BE2C (cell line): ENCODE results near the gene ATP6V0D1.

Experiments
- DNase-seq: peaks from one replicate; pipeline ENCODE4 v3.0.0-alpha.2; 2020
- H3K27me3 ChIP-seq: fragments of 250-450 bp; sonication (Bioruptor Pico); 2 replicates; pipeline ENCODE4 v1.5.1; 2020; ENCODE audit warnings: mild to moderate bottlenecking
- H3K36me3 ChIP-seq: fragments of 250-450 bp; sonication (Bioruptor Pico); 2 replicates; pipeline ENCODE4 v1.5.1; 2020; ENCODE audit warnings: mild to moderate bottlenecking
- H3K4me1 ChIP-seq: fragments of 250-450 bp; sonication (Bioruptor Pico); 2 replicates; pipeline ENCODE4 v1.5.1; 2020
- H3K4me3 ChIP-seq: 2 replicates; pipeline ENCODE4 v1.5.1; 2011; ENCODE audit warnings: low read depth, low read length
- H3K9me3 ChIP-seq: fragments of 250-450 bp; sonication (Bioruptor Pico); 2 replicates; pipeline ENCODE4 v1.5.1; 2020
- CTCF ChIP-seq: IDR thresholded peaks from 2 replicates; pipeline ENCODE4 v1.5.1; 2012; ENCODE audit warnings: mild to moderate bottlenecking, low read depth, low read length

ATP6V0D1 gene

DNA sequence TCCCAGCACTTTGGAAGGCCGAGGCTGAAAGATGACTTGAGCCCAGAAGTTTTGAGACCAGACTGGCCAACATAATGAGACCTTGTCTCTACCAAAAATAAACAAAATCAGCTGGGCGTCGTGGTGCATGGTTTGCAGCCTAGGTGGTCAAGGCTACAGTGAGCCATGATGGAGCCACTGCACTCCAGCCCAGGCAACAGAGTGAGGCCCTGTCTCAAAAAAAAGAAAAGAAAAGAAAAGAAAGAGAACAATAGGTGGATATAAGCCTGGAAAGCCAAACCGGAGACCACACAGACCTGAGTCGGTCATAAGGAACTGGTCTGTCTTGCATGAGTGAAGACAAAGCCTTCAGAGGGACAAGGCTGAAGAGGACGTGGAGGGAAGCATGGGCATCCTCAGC, 14.4 kb downstream of the ATP6V0D1 start:
- H3K27me3 ChIP-seq: no peaks in the 10 kb centered on the region
- H3K36me3 ChIP-seq: no peaks in the 10 kb centered on the region
- peaks cover 3% of the 10 kb centered on the region for H3K4me1 ChIP-seq
- H3K9me3 ChIP-seq: no peaks in the 10 kb centered on the region
- TF ChIP-seq CTCF: no peak
- DNase-seq: no peak
- H3K4me3 ChIP-seq: no peak overlapping the region

DNA sequence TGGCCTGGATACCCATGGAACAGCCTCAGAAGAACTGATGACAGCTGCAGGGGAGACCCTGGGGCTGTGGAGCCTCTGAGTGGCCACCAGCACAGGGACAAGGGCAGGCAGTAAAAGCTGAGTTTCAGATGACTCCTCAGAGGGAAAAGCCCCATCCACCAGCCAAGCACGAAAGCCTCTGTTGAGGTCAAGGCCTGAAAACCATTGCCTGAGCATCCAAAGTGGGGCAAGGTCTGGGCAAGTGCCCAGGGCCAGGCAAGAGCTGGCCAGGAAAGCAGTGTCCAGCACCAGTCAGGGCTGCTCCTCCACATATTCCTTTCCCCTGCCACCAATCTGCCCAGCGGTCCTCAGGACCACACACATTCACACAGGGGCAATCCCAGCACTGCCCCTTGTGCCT, 16.4 kb downstream of the ATP6V0D1 start:
- Histone ChIP-seq H3K27me3 (no peaks in the 10 kb centered on the region), H3K36me3 (no peaks in the 10 kb centered on the region), H3K9me3 (no peaks in the 10 kb centered on the region), H3K4me3 (no peak overlapping the region), H3K4me1 (peaks cover 3% of the 10 kb centered on the region)
- no peak for TF ChIP-seq CTCF
- DNase-seq: no peak

- no peaks in the 10 kb centered on the region for H3K27me3 ChIP-seq
- DNase-seq: no peak
- H3K36me3 ChIP-seq: no peaks in the 10 kb centered on the region
- peaks cover 3% of the 10 kb centered on the region for H3K4me1 ChIP-seq
- H3K9me3 ChIP-seq: no peaks in the 10 kb centered on the region
- no peak overlapping the region for H3K4me3 ChIP-seq
- TF ChIP-seq CTCF: no peak
These were observed 17.3 kb downstream of the ATP6V0D1 start for GRCh38 chr16:67463691-67464090.

DNA sequence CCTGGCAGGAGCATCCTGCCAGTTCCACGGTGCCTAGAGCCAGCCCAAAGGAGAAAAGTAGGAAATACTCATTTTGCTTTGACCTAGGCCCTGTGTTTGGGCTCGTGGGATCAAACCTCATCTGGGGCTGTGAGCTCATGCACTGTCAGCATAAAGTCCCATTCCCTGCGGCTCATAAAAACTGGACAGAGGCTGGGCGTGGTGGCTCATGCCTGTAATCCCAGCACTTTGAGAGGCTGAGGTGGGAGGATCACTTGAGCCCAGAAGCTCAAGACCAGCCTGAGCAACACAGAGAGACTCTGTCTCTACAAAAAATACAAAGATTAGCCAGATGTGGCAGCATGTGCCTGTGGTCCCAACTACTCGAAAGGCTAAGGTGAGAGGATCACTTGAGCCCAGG, 17.9 kb downstream of the ATP6V0D1 start:
- H3K36me3 ChIP-seq: no peaks in the 10 kb centered on the region
- TF ChIP-seq CTCF: no peak
- DNase-seq: no peak

DNA sequence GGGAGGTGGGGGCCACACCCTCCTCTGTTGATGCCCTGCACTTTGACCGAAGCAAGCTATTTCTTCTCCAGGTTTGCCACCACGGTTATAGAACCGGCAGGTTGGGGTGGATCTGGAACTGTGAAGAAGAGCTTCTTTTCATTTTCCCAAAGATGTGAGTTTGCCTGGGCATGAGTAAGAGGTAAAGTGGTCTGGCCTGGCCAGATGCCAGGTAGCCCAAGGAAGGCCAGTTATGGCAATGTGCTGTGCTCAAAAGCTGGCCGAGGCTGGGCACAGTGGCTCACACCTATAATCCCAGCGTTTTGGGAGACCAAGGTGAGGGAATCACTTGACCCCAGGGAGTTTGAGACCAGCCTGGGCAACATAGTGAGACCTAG, 18.7 kb downstream of the ATP6V0D1 start:
- Histone ChIP-seq H3K4me1 (peaks cover 3% of the 10 kb centered on the region), H3K4me3 (no peak overlapping the region), H3K9me3 (no peaks in the 10 kb centered on the region), H3K36me3 (no peaks in the 10 kb centered on the region), H3K27me3 (no peaks in the 10 kb centered on the region)
- DNase-seq: no peak
- no peak for TF ChIP-seq CTCF

More for the DNA sequence above, 17.9 kb downstream of the ATP6V0D1 start:
- Histone ChIP-seq H3K4me1 (peaks cover 3% of the 10 kb centered on the region), H3K4me3 (no peak overlapping the region), H3K27me3 (no peaks in the 10 kb centered on the region), H3K9me3 (no peaks in the 10 kb centered on the region)

DNA sequence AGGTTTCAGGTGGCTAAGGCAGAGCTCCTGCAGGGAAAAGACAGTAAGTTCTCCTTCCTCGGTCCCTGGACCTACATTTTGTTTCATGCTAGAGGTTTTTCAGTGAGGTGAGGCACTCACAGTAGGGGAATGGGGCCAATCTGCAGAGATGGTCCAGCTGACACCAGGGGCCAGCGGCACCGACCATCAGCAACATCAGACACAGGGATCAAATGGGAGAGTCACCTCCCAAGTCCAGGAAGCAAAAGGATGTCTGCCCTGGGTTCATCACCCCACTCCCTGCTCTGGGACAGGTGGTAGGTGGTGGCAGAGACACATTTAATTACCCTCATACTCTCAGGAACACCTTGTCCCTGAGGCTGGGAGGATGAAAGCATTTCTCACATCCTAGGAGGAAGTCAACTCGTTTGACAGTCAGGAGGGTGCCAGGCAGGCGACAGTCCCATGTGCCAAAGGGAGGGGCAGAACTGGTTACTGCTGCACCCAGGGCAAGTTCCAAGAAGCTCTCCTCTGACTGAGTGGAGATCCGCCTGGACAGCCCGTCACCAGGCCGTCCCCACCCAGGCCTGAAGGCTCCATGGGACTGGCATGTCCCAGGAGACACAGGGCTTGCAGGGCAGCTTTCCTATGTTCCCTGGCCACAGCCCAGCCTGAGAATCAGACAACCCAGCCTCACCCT, 19.2 kb downstream of the ATP6V0D1 start:
- TF ChIP-seq CTCF: no peak
- Histone ChIP-seq H3K27me3 (no peaks in the 10 kb centered on the region), H3K4me3 (no peak overlapping the region), H3K9me3 (no peaks in the 10 kb centered on the region), H3K4me1 (peaks cover 3% of the 10 kb centered on the region), H3K36me3 (no peaks in the 10 kb centered on the region)
- DNase-seq: no peak
